ENCODE measurements around the gene CLPTM1L.
"Not testable (repeated sequence)": the region's sequence is repeated elsewhere in the genome, so short reads cannot be mapped to it uniquely, and the experiment has no call there.

The CLPTM1L gene

GRCh38 chr5:1339139-1339817, 5.6 kb downstream of the CLPTM1L start:
- DNase-seq (ENCODE audit: low spot score), result not testable (repeated sequence)

- DNase-seq (ENCODE audit: low spot score), result no peak
These were observed 6.3 kb downstream of the CLPTM1L start for GRCh38 chr5:1338506-1339070.

GRCh38 chr5:1338196-1338490, 6.8 kb downstream of the CLPTM1L start:
- no peak for DNase-seq (ENCODE audit: low spot score)

GRCh38 chr5:1337489-1338195, 7.3 kb downstream of the CLPTM1L start:
- DNase-seq (ENCODE audit: low spot score), result no peak

- no peak for DNase-seq (ENCODE audit: low spot score)
These were observed 8.0 kb downstream of the CLPTM1L start for GRCh38 chr5:1336749-1337488.

GRCh38 chr5:1336106-1336561, 8.8 kb downstream of the CLPTM1L start:
- no peak for DNase-seq (ENCODE audit: low spot score)

- DNase-seq (ENCODE audit: low spot score), result no peak
These were observed 9.3 kb downstream of the CLPTM1L start for GRCh38 chr5:1335540-1336095.

- no peak for DNase-seq (ENCODE audit: low spot score)
These were observed 9.9 kb downstream of the CLPTM1L start for GRCh38 chr5:1334831-1335539.

GRCh38 chr5:1333986-1334385, 10.9 kb downstream of the CLPTM1L start:
- DNase-seq (ENCODE audit: low spot score), result no peak

- DNase-seq (ENCODE audit: low spot score), result not testable (repeated sequence)
These were observed 11.6 kb downstream of the CLPTM1L start for GRCh38 chr5:1333286-1333685.

- no peak for DNase-seq (ENCODE audit: low spot score)
These were observed 12.4 kb downstream of the CLPTM1L start for GRCh38 chr5:1332461-1333001.

GRCh38 chr5:1331861-1332405, 13.0 kb downstream of the CLPTM1L start:
- no peak for DNase-seq (ENCODE audit: low spot score)

GRCh38 chr5:1330847-1331831, 13.8 kb downstream of the CLPTM1L start:
- DNase-seq (ENCODE audit: low spot score), result no peak

GRCh38 chr5:1330146-1330846, 14.6 kb downstream of the CLPTM1L start:
- DNase-seq (ENCODE audit: low spot score), result no peak

GRCh38 chr5:1329111-1329579, 15.8 kb downstream of the CLPTM1L start:
- DNase-seq (ENCODE audit: low spot score), result no peak

- DNase-seq (ENCODE audit: low spot score), result not testable (repeated sequence)
These were observed 16.4 kb downstream of the CLPTM1L start for GRCh38 chr5:1328237-1329110.

- DNase-seq (ENCODE audit: low spot score), result not testable (repeated sequence)
These were observed 17.8 kb downstream of the CLPTM1L start for GRCh38 chr5:1326901-1327756.
